ENCODE results near the gene RAB40C.

DNA sequence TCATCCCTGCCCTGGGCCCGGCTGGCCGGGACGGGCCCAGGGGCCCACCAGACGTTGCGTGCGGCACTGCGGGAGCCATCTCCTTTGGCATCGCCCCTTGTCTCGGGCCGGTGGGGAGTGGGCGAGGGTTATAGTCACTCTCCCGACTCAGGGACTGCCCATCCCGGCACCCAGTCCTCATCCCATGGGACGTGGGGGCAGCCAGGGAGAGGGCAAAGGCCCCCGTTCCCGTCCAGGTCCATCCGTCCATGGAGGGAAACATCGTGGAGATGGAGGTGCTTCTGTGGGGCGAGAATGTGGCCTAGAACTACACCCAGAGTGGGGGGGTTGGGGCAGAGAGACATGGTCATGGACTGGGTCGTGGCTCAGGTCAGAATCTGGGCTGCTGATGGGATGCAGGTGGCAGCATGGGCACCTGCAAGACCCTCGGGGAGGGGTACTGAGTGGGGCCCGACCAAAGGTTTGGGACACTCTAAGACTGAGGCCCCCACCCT is 56.9 kb downstream of the RAB40C start:
- TF ChIP-seq CTCF (IDR thresholded peaks at IDR 0.05): no peak
- no peak for TF ChIP-seq MAX (IDR thresholded peaks at IDR 0.05)
- TF ChIP-seq EP300 (IDR thresholded peaks at IDR 0.05): no peak
- TF ChIP-seq, protein P1, sequence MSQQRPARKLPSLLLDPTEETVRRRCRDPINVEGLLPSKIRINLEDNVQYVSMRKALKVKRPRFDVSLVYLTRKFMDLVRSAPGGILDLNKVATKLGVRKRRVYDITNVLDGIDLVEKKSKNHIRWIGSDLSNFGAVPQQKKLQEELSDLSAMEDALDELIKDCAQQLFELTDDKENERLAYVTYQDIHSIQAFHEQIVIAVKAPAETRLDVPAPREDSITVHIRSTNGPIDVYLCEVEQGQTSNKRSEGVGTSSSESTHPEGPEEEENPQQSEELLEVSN (IDR thresholded peaks at IDR 0.05; ENCODE audit: borderline replicate concordance, low read depth): no peak
- no peak for TF ChIP-seq CHD2 (IDR thresholded peaks at IDR 0.05; ENCODE audit: low read length, partially characterized antibody)

Data from A549 (cell line).